Endothelial cell of umbilical vein (primary cell): ENCODE results near the gene HDAC8. TPM values are rescaled to one million over a fixed set of nuclear protein-coding genes. Genes with fewer than 3 reads are reported as not detected.

Source experiments
- BruUV-seq: library from RNA; stranded (reverse); fragments of 400-500 nt; replicated peaks from 2 replicates; lab custom pipeline; 2021; lab: Mats Ljungman, UMichigan
- CTCF ChIA-PET: fragments of 300-600, 350-600 bp; sonication (Branson Sonifier 250); formaldehyde crosslinking; loops from one replicate; lab custom pipeline; 2021; ENCODE audit warnings: antibody characterized with exemption, inconsistent platforms; lab: Charles Lee
- POLR2A ChIA-PET: fragments of 300-600, 350-600 bp; sonication (Branson Sonifier 250); formaldehyde crosslinking; loops from one replicate; lab custom pipeline; 2021; ENCODE audit warnings: antibody characterized with exemption, inconsistent platforms; lab: Charles Lee
- DNase-seq: peaks from one replicate; pipeline ENCODE4 v3.0.0-alpha.2; 2011; ENCODE audit warnings: low read depth, low spot score
- FAIRE-seq: peaks from 2 replicates; lab custom pipeline; 2011; peaks lifted over from hg19 to GRCh38; lab: Jason Lieb, UNC
- H2AFZ ChIP-seq: 2 replicates; pipeline ENCODE4 v1.6.0; 2012; ENCODE audit warnings: low read depth, low read length, control low read depth, inconsistent platforms
- H3K27ac ChIP-seq: 2 replicates; pipeline ENCODE4 v1.5.1; 2011; ENCODE audit warnings: low read depth, mild to moderate bottlenecking, control low read depth, low read length, moderate library complexity; ENCODE audit not compliant: insufficient read depth
- H3K27me3 ChIP-seq, 2 experiments: 2 replicates each; pipeline versions ENCODE4 v1.6.0 to v1.6.1; 2011; ENCODE audit warnings: low read length in 2 of 2, mixed read lengths in 1 of 2; ENCODE audit not compliant: control insufficient read depth in 2 of 2, insufficient read depth in 2 of 2
- H3K36me3 ChIP-seq, 2 experiments: 2 replicates in 1 of 2; 3 replicates in 1 of 2; pipeline ENCODE4 v1.5.1; 2011; ENCODE audit warnings: low read length in 2 of 2, mild to moderate bottlenecking in 1 of 2, moderate library complexity in 1 of 2; ENCODE audit not compliant: control insufficient read depth in 2 of 2, insufficient read depth in 2 of 2; ENCODE audit errors: extremely low read depth in 1 of 2
- H3K4me1 ChIP-seq: 3 replicates; pipeline ENCODE4 v1.5.1; 2011; ENCODE audit warnings: mild to moderate bottlenecking, low read length; ENCODE audit not compliant: control insufficient read depth, insufficient read depth; ENCODE audit errors: extremely low read depth
- H3K4me2 ChIP-seq: 2 replicates; pipeline ENCODE4 v1.6.1; 2011; ENCODE audit warnings: low read length, control low read depth, mixed read lengths; ENCODE audit not compliant: insufficient read depth
- H3K4me3 ChIP-seq, 3 experiments: fragments of 200-600 bp in 1 of 3; sonication (generic), shearing (Covaris generic) in 1 of 3; replicated peaks in 1 of 3; 2 replicates each; pipeline ENCODE4 v1.5.1; 2011 to 2016; ENCODE audit warnings: control low read depth in 3 of 3, low read length in 3 of 3, mild to moderate bottlenecking in 2 of 3, inconsistent platforms in 1 of 3, low read depth in 1 of 3, moderate library complexity in 1 of 3; ENCODE audit not compliant: insufficient read depth in 1 of 3
- H3K79me2 ChIP-seq: 2 replicates; pipeline ENCODE4 v1.6.0; 2012; ENCODE audit warnings: low read length, inconsistent platforms; ENCODE audit not compliant: control insufficient read depth, insufficient read depth
- H3K9ac ChIP-seq: replicated peaks from 2 replicates; pipeline ENCODE3; 2011; ENCODE audit warnings: low read length, control low read depth; ENCODE audit not compliant: insufficient read depth; ENCODE audit errors: extremely low read depth
- H3K9me1 ChIP-seq: replicated peaks from 3 replicates; pipeline ENCODE4 v1.6.0; 2011; ENCODE audit warnings: mild to moderate bottlenecking, low read length; ENCODE audit not compliant: control insufficient read depth, insufficient read depth; ENCODE audit errors: extremely low read depth
- H3K9me3 ChIP-seq: replicated peaks from 2 replicates; pipeline ENCODE4 v1.5.1; 2012; ENCODE audit warnings: low read length, inconsistent platforms; ENCODE audit not compliant: control insufficient read depth, insufficient read depth
- H4K20me1 ChIP-seq: replicated peaks from 2 replicates; pipeline ENCODE3; 2011; ENCODE audit warnings: mild to moderate bottlenecking, low read length; ENCODE audit not compliant: control insufficient read depth, insufficient read depth; ENCODE audit errors: extremely low read depth
- EZH2 ChIP-seq: IDR thresholded peaks from 2 replicates; pipeline ENCODE4 v1.6.1; 2012; ENCODE audit warnings: borderline replicate concordance, low read depth, mild to moderate bottlenecking, moderate library complexity, low read length, inconsistent platforms; ENCODE audit not compliant: severe bottlenecking
- FOS ChIP-seq: IDR thresholded peaks from 2 replicates; pipeline ENCODE4 v1.6.1; 2011; ENCODE audit warnings: mild to moderate bottlenecking, low read length, moderate library complexity, borderline replicate concordance; ENCODE audit not compliant: insufficient read depth
- GATA2 ChIP-seq: IDR thresholded peaks from 2 replicates; pipeline ENCODE4 v1.7.0; 2011; ENCODE audit warnings: low read depth, mild to moderate bottlenecking, moderate library complexity, mixed read lengths, low read length; ENCODE audit not compliant: insufficient read length, insufficient read depth
- JUN ChIP-seq: IDR thresholded peaks from 2 replicates; pipeline ENCODE4 v1.6.1; 2011; ENCODE audit warnings: borderline replicate concordance, low read depth; ENCODE audit not compliant: insufficient read length, insufficient read depth
- MYC ChIP-seq: IDR thresholded peaks from one replicate; pipeline ENCODE4 v1.6.1; 2011; ENCODE audit warnings: mild to moderate bottlenecking, low read depth, low read length
- POLR2A ChIP-seq: IDR thresholded peaks from 2 replicates; pipeline ENCODE4 v1.6.1; 2012; ENCODE audit warnings: low read depth, mild to moderate bottlenecking, control low read depth, low read length
- POLR2AphosphoS5 ChIP-seq: IDR thresholded peaks from 2 replicates; pipeline ENCODE4 v1.6.1; 2012; ENCODE audit warnings: low read depth, mild to moderate bottlenecking, control low read depth, low read length, moderate library complexity; ENCODE audit not compliant: insufficient read depth
- dilution Hi-C: fragments of 300-500 bp; cut with MboI; formaldehyde crosslinking; loops from one replicate; pipeline ENCODE4 v1.15.0; 2019; ENCODE audit warnings: low sequenced_read_pairs; ENCODE audit not compliant: extremely low pct_ligation_motif_present
- intact Hi-C: fragments of 100-400 bp; cut with micrococcal nuclease; formaldehyde crosslinking; loops from one replicate; pipeline ENCODE4 v1.10.0; 2022
- polyA plus RNA-seq, 4 experiments: library from polyadenylated mRNA; depleted of rRNA in 3 of 4; stranded (reverse) in 3 of 4; unstranded in 1 of 4; fragments of >200 nt; gene quantifications; 2 replicates each; pipeline versions ENCODE4 v1.2.1 to v1.2.3, GENCODE V29; 2011 to 2012; ENCODE audit warnings: missing spikeins in 1 of 4
- total RNA-seq: library from RNA; stranded (reverse); gene quantifications from 2 replicates; pipeline ENCODE4 v1.2.3, GENCODE V29; 2021
- TF ChIP-seq, protein P1 (sequence below), 2 donors: IDR thresholded peaks; 1 replicate in 1 of 2; 2 replicates in 1 of 2; pipeline ENCODE4 v1.5.1; 2011; ENCODE audit warnings: low read length in 2 of 2, mild to moderate bottlenecking in 2 of 2, moderate library complexity in 2 of 2, control low read depth in 1 of 2, inconsistent platforms in 1 of 2, low read depth in 1 of 2; ENCODE audit not compliant: insufficient read depth in 1 of 2; ENCODE audit errors: extremely low read depth in 1 of 2
- TF ChIP-seq, protein P2 (sequence below): IDR thresholded peaks from 2 replicates; pipeline ENCODE4 v1.6.1; 2011; ENCODE audit not compliant: insufficient read depth, insufficient read length

The HDAC8 gene
- total and polyA plus RNA-seq, 2 donors (not counting 3 experiments of a cell fraction or from before 2014, with no cell fraction given) = 17.6 to 37.2 TPM

GRCh38 chrX:72466493-72466892 lies 106.2 kb downstream of the HDAC8 start:
- no peaks in the 10 kb centered on the region for H3K27me3 ChIP-seq
- no peak for TF ChIP-seq JUN
- TF ChIP-seq GATA2 = no peak
- no peak for TF ChIP-seq EZH2
- no peak for TF ChIP-seq POLR2AphosphoS5
- no peak for TF ChIP-seq FOS
- TF ChIP-seq, protein P1, sequence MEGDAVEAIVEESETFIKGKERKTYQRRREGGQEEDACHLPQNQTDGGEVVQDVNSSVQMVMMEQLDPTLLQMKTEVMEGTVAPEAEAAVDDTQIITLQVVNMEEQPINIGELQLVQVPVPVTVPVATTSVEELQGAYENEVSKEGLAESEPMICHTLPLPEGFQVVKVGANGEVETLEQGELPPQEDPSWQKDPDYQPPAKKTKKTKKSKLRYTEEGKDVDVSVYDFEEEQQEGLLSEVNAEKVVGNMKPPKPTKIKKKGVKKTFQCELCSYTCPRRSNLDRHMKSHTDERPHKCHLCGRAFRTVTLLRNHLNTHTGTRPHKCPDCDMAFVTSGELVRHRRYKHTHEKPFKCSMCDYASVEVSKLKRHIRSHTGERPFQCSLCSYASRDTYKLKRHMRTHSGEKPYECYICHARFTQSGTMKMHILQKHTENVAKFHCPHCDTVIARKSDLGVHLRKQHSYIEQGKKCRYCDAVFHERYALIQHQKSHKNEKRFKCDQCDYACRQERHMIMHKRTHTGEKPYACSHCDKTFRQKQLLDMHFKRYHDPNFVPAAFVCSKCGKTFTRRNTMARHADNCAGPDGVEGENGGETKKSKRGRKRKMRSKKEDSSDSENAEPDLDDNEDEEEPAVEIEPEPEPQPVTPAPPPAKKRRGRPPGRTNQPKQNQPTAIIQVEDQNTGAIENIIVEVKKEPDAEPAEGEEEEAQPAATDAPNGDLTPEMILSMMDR (IDR thresholded peaks at IDR 0.05; ENCODE audit: extremely low read depth in 1 of 2, insufficient read depth in 1 of 2, low read depth in 1 of 2, low read length in 2 of 2) = no peak
- TF ChIP-seq, protein P2, sequence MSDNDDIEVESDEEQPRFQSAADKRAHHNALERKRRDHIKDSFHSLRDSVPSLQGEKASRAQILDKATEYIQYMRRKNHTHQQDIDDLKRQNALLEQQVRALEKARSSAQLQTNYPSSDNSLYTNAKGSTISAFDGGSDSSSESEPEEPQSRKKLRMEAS = no peak
- TF ChIP-seq POLR2A = no peak
- TF ChIP-seq MYC = no peak
- H3K4me2 ChIP-seq = no peak overlapping the region
- no peaks in the 10 kb centered on the region for H3K9me1 ChIP-seq
- H3K27ac ChIP-seq = no peak overlapping the region
- no peak overlapping the region for H2AFZ ChIP-seq
- FAIRE-seq = no peak
- H3K36me3 ChIP-seq = no peaks in the 10 kb centered on the region
- intact Hi-C loops (no loop called here), dilution Hi-C loops (no loop called here)
- H3K9ac ChIP-seq = no peak overlapping the region
- no peaks in the 10 kb centered on the region for H3K9me3 ChIP-seq
- DNase-seq = no peak
- no peaks in the 10 kb centered on the region for H3K79me2 ChIP-seq
- CTCF ChIA-PET = no interaction called here
- no peaks in the 10 kb centered on the region for H3K4me1 ChIP-seq
- POLR2A ChIA-PET = no interaction called here
- H3K4me3 ChIP-seq = no peak overlapping the region
- no TSS peak for BruUV-seq
- H4K20me1 ChIP-seq = no peaks in the 10 kb centered on the region
